GM12878 (cell line): ENCODE results near the gene RAP1GAP2.

Experiments
- BHLHE40 ChIP-seq, 2 experiments: fragments of 450-650 bp in 1 of 2; IDR thresholded peaks; 2 replicates each; pipeline ENCODE4 v1.6.1; 2011 to 2017; ENCODE audit warnings: low read depth in 2 of 2, borderline replicate concordance in 1 of 2, improper control_type of control experiment in 1 of 2, low read length in 1 of 2, mild to moderate bottlenecking in 1 of 2
- CBX5 ChIP-seq: sonication (generic); IDR thresholded peaks from 2 replicates; pipeline ENCODE4 v1.6.1; 2016; ENCODE audit warnings: low read depth, moderate library complexity, mild to moderate bottlenecking, inconsistent platforms
- CEBPB ChIP-seq, 2 experiments: fragments of 150-350 bp in 1 of 2; IDR thresholded peaks; 2 replicates each; pipeline ENCODE4 v1.6.1; 2012 to 2014; ENCODE audit warnings: low read depth in 2 of 2, low read length in 2 of 2, borderline replicate concordance in 1 of 2, inconsistent platforms in 1 of 2
- CTCF ChIP-seq, 3 experiments: IDR thresholded peaks in 2 of 3; conservative IDR thresholded peaks in 1 of 3; 2 replicates each; pipeline ENCODE4 v1.5.1; 2011; ENCODE audit warnings: low read depth in 3 of 3, low read length in 3 of 3, mild to moderate bottlenecking in 3 of 3, control low read depth in 2 of 3, moderate library complexity in 2 of 3, inconsistent platforms in 1 of 3, mixed read lengths in 1 of 3; ENCODE audit not compliant: control insufficient read depth in 2 of 3, insufficient read depth in 1 of 3; ENCODE audit errors: extremely low read depth in 1 of 3
- EGR1 ChIP-seq, 2 experiments: IDR thresholded peaks; 1 replicate in 1 of 2; 2 replicates in 1 of 2; pipeline ENCODE4 v1.6.1; 2011 to 2012; ENCODE audit warnings: low read depth in 2 of 2, low read length in 2 of 2, borderline replicate concordance in 1 of 2, mild to moderate bottlenecking in 1 of 2, moderate library complexity in 1 of 2
- EZH2 ChIP-seq: IDR thresholded peaks from 2 replicates; pipeline ENCODE4 v1.6.1; 2012; ENCODE audit warnings: low read depth, mild to moderate bottlenecking, control low read depth, inconsistent platforms, low read length, borderline replicate concordance; ENCODE audit not compliant: control insufficient read depth
- GABPA ChIP-seq: IDR thresholded peaks from 2 replicates; pipeline ENCODE4 v1.6.1; 2014; ENCODE audit warnings: antibody characterized with exemption, low read depth, mild to moderate bottlenecking, inconsistent platforms
- MTA3 ChIP-seq: IDR thresholded peaks from 2 replicates; pipeline ENCODE4 v1.6.1; 2012; ENCODE audit warnings: low read length, inconsistent platforms, borderline replicate concordance
- NBN ChIP-seq: fragments of 450-650 bp; IDR thresholded peaks from 2 replicates; pipeline ENCODE4 v1.6.1; 2016
- RELA ChIP-seq: fragments of 450-650 bp; IDR thresholded peaks from 2 replicates; pipeline ENCODE4 v1.8.0; 2014; ENCODE audit warnings: borderline replicate concordance; ENCODE audit not compliant: partially characterized antibody
- SRF ChIP-seq, 2 experiments: IDR thresholded peaks; 2 replicates each; pipeline ENCODE4 v1.6.1; 2011; ENCODE audit warnings: low read depth in 2 of 2, low read length in 2 of 2, mild to moderate bottlenecking in 1 of 2, moderate library complexity in 1 of 2
- TAF1 ChIP-seq: IDR thresholded peaks from 2 replicates; pipeline ENCODE4 v1.6.1; 2011; ENCODE audit warnings: mild to moderate bottlenecking, low read depth, low read length, borderline replicate concordance
- ZNF274 ChIP-seq: IDR thresholded peaks from one replicate; pipeline ENCODE4 v1.8.0; 2011; ENCODE audit not compliant: insufficient read length, insufficient read depth
- TF ChIP-seq, protein P1 (sequence below): IDR thresholded peaks from 2 replicates; pipeline ENCODE4 v1.6.1; 2011; ENCODE audit warnings: borderline replicate concordance, low read depth, mild to moderate bottlenecking, moderate library complexity, low read length; ENCODE audit not compliant: insufficient read depth, poor library complexity, severe bottlenecking

- TF ChIP-seq CTCF (IDR thresholded peaks at IDR 0.05 in 2 of 3, conservative IDR thresholded peaks at IDR 0.05 in 1 of 3; ENCODE audit: control insufficient read depth in 2 of 3, extremely low read depth in 1 of 3, insufficient read depth in 1 of 3, low read depth in 3 of 3, low read length in 3 of 3): no peak
- TF ChIP-seq GABPA: no peak
- TF ChIP-seq, protein P1, sequence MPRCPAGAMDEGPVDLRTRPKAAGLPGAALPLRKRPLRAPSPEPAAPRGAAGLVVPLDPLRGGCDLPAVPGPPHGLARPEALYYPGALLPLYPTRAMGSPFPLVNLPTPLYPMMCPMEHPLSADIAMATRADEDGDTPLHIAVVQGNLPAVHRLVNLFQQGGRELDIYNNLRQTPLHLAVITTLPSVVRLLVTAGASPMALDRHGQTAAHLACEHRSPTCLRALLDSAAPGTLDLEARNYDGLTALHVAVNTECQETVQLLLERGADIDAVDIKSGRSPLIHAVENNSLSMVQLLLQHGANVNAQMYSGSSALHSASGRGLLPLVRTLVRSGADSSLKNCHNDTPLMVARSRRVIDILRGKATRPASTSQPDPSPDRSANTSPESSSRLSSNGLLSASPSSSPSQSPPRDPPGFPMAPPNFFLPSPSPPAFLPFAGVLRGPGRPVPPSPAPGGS: no peak
- TF ChIP-seq NBN: no peak
- TF ChIP-seq CEBPB (IDR thresholded peaks at IDR 0.05; ENCODE audit: borderline replicate concordance in 1 of 2, low read depth in 2 of 2, low read length in 2 of 2): no peak
- no peak for TF ChIP-seq BHLHE40 (IDR thresholded peaks at IDR 0.05; ENCODE audit: borderline replicate concordance in 1 of 2, low read depth in 2 of 2, low read length in 1 of 2)
- TF ChIP-seq RELA: no peak
- no peak for TF ChIP-seq CBX5
- no peak for TF ChIP-seq EGR1 (IDR thresholded peaks at IDR 0.05; ENCODE audit: borderline replicate concordance in 1 of 2, low read depth in 2 of 2, low read length in 2 of 2)
- TF ChIP-seq SRF (IDR thresholded peaks at IDR 0.05; ENCODE audit: low read depth in 2 of 2, low read length in 2 of 2): no peak
- no peak for TF ChIP-seq EZH2
- no peak for TF ChIP-seq TAF1
- no peak for TF ChIP-seq ZNF274
- TF ChIP-seq MTA3: no peak
These were observed 6.3 kb downstream of the RAP1GAP2 start for GRCh38 chr17:2802574-2802973.
